Mesenchymal stem cell (in vitro differentiated cells and primary cell): ENCODE data around the gene NCK1.

Experiments used
- DNase-seq: peaks from one replicate; pipeline ENCODE4 v3.0.0-alpha.2; 2013
- H2AFZ ChIP-seq: one replicate; pipeline ENCODE4 v1.6.1; 2013; ENCODE audit warnings: low read depth, mild to moderate bottlenecking, control low read depth, inconsistent platforms, low read length, moderate library complexity
- H2AK5ac ChIP-seq: 2 replicates; pipeline ENCODE4 v1.6.1; 2013; ENCODE audit warnings: low read length, moderate library complexity, mild to moderate bottlenecking, inconsistent platforms; ENCODE audit not compliant: severe bottlenecking
- H2BK120ac ChIP-seq: one replicate; pipeline ENCODE4 v1.6.1; 2013; ENCODE audit warnings: low read depth, mild to moderate bottlenecking, inconsistent platforms, low read length, moderate library complexity
- H2BK12ac ChIP-seq, 2 experiments: one replicate each; pipeline ENCODE4 v1.6.1; 2013; ENCODE audit warnings: inconsistent platforms in 2 of 2, low read length in 2 of 2, mild to moderate bottlenecking in 2 of 2, moderate library complexity in 2 of 2, control low read depth in 1 of 2
- H2BK15ac ChIP-seq: one replicate; pipeline ENCODE4 v1.6.1; 2013; ENCODE audit warnings: mild to moderate bottlenecking, low read depth, inconsistent platforms; ENCODE audit not compliant: poor library complexity, severe bottlenecking
- H2BK5ac ChIP-seq: 2 replicates; pipeline ENCODE4 v1.6.1; 2013; ENCODE audit warnings: low read depth, mild to moderate bottlenecking, low read length, control low read depth, inconsistent platforms; ENCODE audit not compliant: poor library complexity, severe bottlenecking
- H3K14ac ChIP-seq, 2 experiments: one replicate each; pipeline ENCODE4 v1.6.1; 2013; ENCODE audit warnings: inconsistent platforms in 2 of 2, low read length in 2 of 2, control low read depth in 1 of 2, mild to moderate bottlenecking in 1 of 2, moderate library complexity in 1 of 2
- H3K18ac ChIP-seq, 2 experiments: one replicate each; pipeline ENCODE4 v1.6.1; 2013; ENCODE audit warnings: inconsistent platforms in 2 of 2, low read length in 2 of 2, control low read depth in 1 of 2, low read depth in 1 of 2, mild to moderate bottlenecking in 1 of 2
- H3K23ac ChIP-seq, 2 experiments: one replicate each; pipeline ENCODE4 v1.6.1; 2013; ENCODE audit warnings: inconsistent platforms in 2 of 2, low read length in 2 of 2, mild to moderate bottlenecking in 2 of 2, moderate library complexity in 2 of 2, control low read depth in 1 of 2
- H3K27ac ChIP-seq: 2 replicates; pipeline ENCODE4 v1.5.1; 2013; ENCODE audit warnings: mild to moderate bottlenecking, moderate library complexity, low read length, control low read depth, inconsistent platforms; ENCODE audit not compliant: poor library complexity, severe bottlenecking
- H3K27me3 ChIP-seq, 2 experiments: 2 replicates each; pipeline versions ENCODE4 v1.6.1 to v1.7.0; 2013; ENCODE audit warnings: low read length in 2 of 2, mild to moderate bottlenecking in 2 of 2, moderate library complexity in 2 of 2, control low read depth in 1 of 2, inconsistent platforms in 1 of 2; ENCODE audit not compliant: control insufficient read depth in 1 of 2, insufficient read depth in 1 of 2
- H3K36me3 ChIP-seq, 2 experiments: 2 replicates each; pipeline versions ENCODE4 v1.6.1 to v1.7.0; 2013; ENCODE audit warnings: low read length in 2 of 2, control low read depth in 1 of 2, inconsistent platforms in 1 of 2, low read depth in 1 of 2, mild to moderate bottlenecking in 1 of 2; ENCODE audit not compliant: insufficient read depth in 2 of 2, control insufficient read depth in 1 of 2
- H3K4ac ChIP-seq, 2 experiments: one replicate each; pipeline ENCODE4 v1.6.1; 2013; ENCODE audit warnings: inconsistent platforms in 2 of 2, low read length in 2 of 2, mild to moderate bottlenecking in 2 of 2, moderate library complexity in 2 of 2, control low read depth in 1 of 2, low read depth in 1 of 2
- H3K4me1 ChIP-seq: 2 replicates; pipeline ENCODE4 v1.6.1; 2013; ENCODE audit warnings: low read depth, low read length, control low read depth; ENCODE audit not compliant: control insufficient read depth, insufficient read depth
- H3K4me2 ChIP-seq: 2 replicates; pipeline ENCODE4 v1.6.1; 2013; ENCODE audit warnings: low read length, mild to moderate bottlenecking, inconsistent platforms; ENCODE audit not compliant: poor library complexity, severe bottlenecking
- H3K4me3 ChIP-seq, 2 experiments: 2 replicates each; pipeline versions ENCODE4 v1.5.1 to v1.7.0; 2013; ENCODE audit warnings: low read length in 2 of 2, mild to moderate bottlenecking in 2 of 2, control low read depth in 1 of 2, low read depth in 1 of 2; ENCODE audit not compliant: insufficient read depth in 1 of 2
- H3K79me1 ChIP-seq: replicated peaks from 2 replicates; pipeline ENCODE4 v1.6.1; 2013; ENCODE audit warnings: mild to moderate bottlenecking, control low read depth, low read length, inconsistent platforms; ENCODE audit not compliant: poor library complexity, severe bottlenecking
- H3K9ac ChIP-seq: 2 replicates; pipeline ENCODE4 v1.7.0; 2013; ENCODE audit warnings: mild to moderate bottlenecking, low read length, moderate library complexity
- H3K9me3 ChIP-seq: 2 replicates; pipeline ENCODE4 v1.7.0; 2013; ENCODE audit warnings: mild to moderate bottlenecking, low read length; ENCODE audit not compliant: control insufficient read depth
- H4K8ac ChIP-seq: one replicate; pipeline ENCODE4 v1.6.1; 2013; ENCODE audit warnings: inconsistent platforms, mild to moderate bottlenecking, low read length, moderate library complexity
- H4K91ac ChIP-seq: one replicate; pipeline ENCODE4 v1.6.1; 2013; ENCODE audit warnings: mild to moderate bottlenecking, low read length, inconsistent platforms
- WGBS: methylation state at CpG from one replicate; pipeline ENCODE4 v1.1.7; 2013; ENCODE audit warnings: mixed read lengths; 5-methylcytosine and 5-hydroxymethylcytosine counted together

Gene NCK1

DNA sequence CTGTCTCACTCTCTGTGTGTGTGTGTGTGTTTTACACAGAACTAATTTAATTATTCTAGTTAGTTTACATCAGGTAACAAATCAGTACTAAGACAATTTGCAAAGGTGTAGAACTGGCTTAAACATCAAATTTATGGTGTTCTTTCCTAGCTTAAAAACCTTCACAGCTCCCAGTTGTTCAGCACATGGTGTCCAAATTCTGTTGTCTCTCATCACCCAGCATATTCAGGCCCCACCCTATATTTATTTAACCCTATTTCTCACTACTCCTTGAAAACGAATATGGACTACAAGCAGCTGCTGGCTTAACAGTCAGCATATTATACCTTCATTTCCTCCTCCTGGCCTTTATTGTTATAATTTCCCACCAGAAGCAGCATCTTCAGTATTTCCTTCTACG lies 96.9 kb downstream of the NCK1 start:
- 89% methylated on average over 2 of the region's 2 CpGs for WGBS

DNA sequence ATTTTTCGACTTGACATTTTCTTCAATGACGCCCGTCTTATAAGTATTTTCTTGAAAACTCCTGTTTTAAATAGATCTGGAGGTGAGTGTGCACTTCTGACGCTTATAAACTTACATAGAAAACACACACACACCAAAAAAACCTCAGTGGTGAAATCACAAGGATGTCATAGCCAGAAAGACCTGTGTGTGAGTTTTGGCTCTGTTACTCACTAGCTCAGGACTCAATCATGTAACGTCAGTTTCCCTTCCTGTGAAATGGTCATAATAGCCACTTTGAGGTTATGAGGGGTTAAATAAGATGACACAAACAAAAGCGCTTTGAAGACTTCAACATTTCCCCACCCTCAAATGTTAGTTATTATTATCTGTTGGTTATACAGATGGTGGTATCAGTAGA lies 97.6 kb downstream of the NCK1 start:
- H3K9ac ChIP-seq, result no peak overlapping the region
- no peak overlapping the region for H3K18ac ChIP-seq
- H2BK12ac ChIP-seq, result no peak overlapping the region
- no peak overlapping the region for H4K8ac ChIP-seq
- H2BK120ac ChIP-seq, result no peak overlapping the region
- H4K91ac ChIP-seq, result no peak overlapping the region
- no peak overlapping the region for H3K4me3 ChIP-seq
- no peak overlapping the region for H3K23ac ChIP-seq
- H3K27ac ChIP-seq, result no peak overlapping the region
- no peaks in the 10 kb centered on the region for H3K36me3 ChIP-seq
- H3K14ac ChIP-seq, result no peak overlapping the region
- 100% methylated on average over 2 of the region's 6 CpGs for WGBS
- H2AK5ac ChIP-seq, result no peak overlapping the region
- no peak overlapping the region for H2BK5ac ChIP-seq
- H3K4me2 ChIP-seq, result no peak overlapping the region
- no peaks in the 10 kb centered on the region for H3K27me3 ChIP-seq
- H3K9me3 ChIP-seq, result no peaks in the 10 kb centered on the region
- H3K79me1 ChIP-seq, result peaks cover 11% of the 10 kb centered on the region
- no peak overlapping the region for H3K4ac ChIP-seq
- peaks cover 7% of the 10 kb centered on the region for H3K4me1 ChIP-seq
- H2AFZ ChIP-seq, result no peak overlapping the region
- DNase-seq, result no peak
- H2BK15ac ChIP-seq, result no peak overlapping the region

More for the DNA sequence above, 96.9 kb downstream of the NCK1 start:
- no peaks in the 10 kb centered on the region for H3K27me3 ChIP-seq
- no peaks in the 10 kb centered on the region for H3K36me3 ChIP-seq
- H3K79me1 ChIP-seq, result peaks cover 11% of the 10 kb centered on the region
- H3K18ac ChIP-seq, result no peak overlapping the region
- H2AFZ ChIP-seq, result no peak overlapping the region
- no peak overlapping the region for H3K4me2 ChIP-seq
- no peak overlapping the region for H3K27ac ChIP-seq
- H3K4me1 ChIP-seq, result peaks cover 9% of the 10 kb centered on the region
- H2AK5ac ChIP-seq, result peak overlapping the region; percentile 50
- no peak overlapping the region for H3K4me3 ChIP-seq
- H2BK15ac ChIP-seq, result no peak overlapping the region
- no peak overlapping the region for H3K23ac ChIP-seq
- no peaks in the 10 kb centered on the region for H3K9me3 ChIP-seq
- H2BK120ac ChIP-seq, result no peak overlapping the region
- no peak for DNase-seq
- no peak overlapping the region for H2BK5ac ChIP-seq
- no peak overlapping the region for H4K8ac ChIP-seq
- H3K9ac ChIP-seq, result peak overlapping the region; percentile 59
- no peak overlapping the region for H3K14ac ChIP-seq
- H3K4ac ChIP-seq, result no peak overlapping the region
- H2BK12ac ChIP-seq, result no peak overlapping the region
- no peak overlapping the region for H4K91ac ChIP-seq

- Histone ChIP-seq H3K18ac (no peak overlapping the region), H2AK5ac (peak overlapping the region; percentile 39), H3K27ac (peak overlapping the region; percentile 91), H3K36me3 (no peaks in the 10 kb centered on the region), H4K8ac (no peak overlapping the region), H3K4ac (no peak overlapping the region), H2BK120ac (no peak overlapping the region), H3K27me3 (no peaks in the 10 kb centered on the region), H2BK15ac (no peak overlapping the region), H3K4me1 (peaks cover 5% of the 10 kb centered on the region), H3K9me3 (no peaks in the 10 kb centered on the region), H2BK12ac (no peak overlapping the region), H3K4me2 (no peak overlapping the region), H2AFZ (no peak overlapping the region), H3K79me1 (peaks cover 8% of the 10 kb centered on the region), H3K14ac (no peak overlapping the region), H3K23ac (no peak overlapping the region), H3K9ac (peak overlapping the region; percentile 52), H2BK5ac (no peak overlapping the region), H3K4me3 (no peak overlapping the region), H4K91ac (no peak overlapping the region)
- 81% methylated on average over 3 of the region's 4 CpGs for WGBS
- peak; percentile 55 for DNase-seq
Measured at GRCh38 chr3:136960838-136961836, 99.1 kb downstream of the NCK1 start.

- no peak overlapping the region for H2BK15ac ChIP-seq
Measured at GRCh38 chr3:136962927-136963326, 100.9 kb downstream of the NCK1 start.

More at GRCh38 chr3:136962927-136963326, 100.9 kb downstream of the NCK1 start:
- H3K36me3 ChIP-seq, result no peaks in the 10 kb centered on the region
- peaks cover 2% of the 10 kb centered on the region for H3K79me1 ChIP-seq
- no peak overlapping the region for H2AFZ ChIP-seq
- no peak for DNase-seq
- no CpG with 5 or more reads among the region's 1 CpG for WGBS
- H3K14ac ChIP-seq, result no peak overlapping the region
- H2AK5ac ChIP-seq, result no peak overlapping the region
- no peaks in the 10 kb centered on the region for H3K27me3 ChIP-seq
- no peak overlapping the region for H3K4me3 ChIP-seq
- no peak overlapping the region for H3K4ac ChIP-seq
- peaks cover 2% of the 10 kb centered on the region for H3K4me1 ChIP-seq
- no peak overlapping the region for H3K9ac ChIP-seq
- H3K18ac ChIP-seq, result no peak overlapping the region
- no peak overlapping the region for H3K23ac ChIP-seq
- no peaks in the 10 kb centered on the region for H3K9me3 ChIP-seq
- H3K27ac ChIP-seq, result no peak overlapping the region
- H2BK5ac ChIP-seq, result no peak overlapping the region
- no peak overlapping the region for H4K8ac ChIP-seq
- no peak overlapping the region for H3K4me2 ChIP-seq
- H2BK120ac ChIP-seq, result no peak overlapping the region
- H4K91ac ChIP-seq, result no peak overlapping the region
- no peak overlapping the region for H2BK12ac ChIP-seq
